ENCODE data around the gene NPBWR2. TPM values are rescaled to one million over a fixed set of nuclear protein-coding genes. Genes with fewer than 3 reads are reported as not detected.

The NPBWR2 gene
- total RNA-seq, 1 experiment from 2014 or later = not detected

GRCh38 chr20:64099086-64099786 is 8.1 kb downstream of the NPBWR2 start:
- Histone ChIP-seq H3K27me3 (ENCODE audit: control insufficient read depth, insufficient read depth, low read length) (no peaks in the 10 kb centered on the region), H3K4me3 (ENCODE audit: low read depth in 2 of 2, low read length in 2 of 2) (no peak overlapping the region), H3K4me1 (ENCODE audit: control insufficient read depth, insufficient read depth, low read length) (no peaks in the 10 kb centered on the region), H3K27ac (ENCODE audit: low read length) (no peak overlapping the region), H3K36me3 (ENCODE audit: control insufficient read depth, insufficient read depth, low read length) (no peaks in the 10 kb centered on the region), H3K9me3 (ENCODE audit: control insufficient read depth, insufficient read depth, low read depth, low read length) (no peaks in the 10 kb centered on the region)
- in situ Hi-C loops (cut with HindIII; ENCODE audit: low pct_unique_long_range_greater_than_20kb, low sequenced_read_pairs) (no loop called here), intact Hi-C loops (cut with micrococcal nuclease; ENCODE audit: unreplicated experiment) (no loop called here)
- ATAC-seq (no peak), DNase-seq (ENCODE audit: low read depth, low spot score) (no peak)
- no TSS peak for BruUV-seq (replicated peaks)
- CTCF ChIA-PET = no interaction called here
- POLR2A ChIA-PET = no interaction called here
- TF ChIP-seq, protein P1, sequence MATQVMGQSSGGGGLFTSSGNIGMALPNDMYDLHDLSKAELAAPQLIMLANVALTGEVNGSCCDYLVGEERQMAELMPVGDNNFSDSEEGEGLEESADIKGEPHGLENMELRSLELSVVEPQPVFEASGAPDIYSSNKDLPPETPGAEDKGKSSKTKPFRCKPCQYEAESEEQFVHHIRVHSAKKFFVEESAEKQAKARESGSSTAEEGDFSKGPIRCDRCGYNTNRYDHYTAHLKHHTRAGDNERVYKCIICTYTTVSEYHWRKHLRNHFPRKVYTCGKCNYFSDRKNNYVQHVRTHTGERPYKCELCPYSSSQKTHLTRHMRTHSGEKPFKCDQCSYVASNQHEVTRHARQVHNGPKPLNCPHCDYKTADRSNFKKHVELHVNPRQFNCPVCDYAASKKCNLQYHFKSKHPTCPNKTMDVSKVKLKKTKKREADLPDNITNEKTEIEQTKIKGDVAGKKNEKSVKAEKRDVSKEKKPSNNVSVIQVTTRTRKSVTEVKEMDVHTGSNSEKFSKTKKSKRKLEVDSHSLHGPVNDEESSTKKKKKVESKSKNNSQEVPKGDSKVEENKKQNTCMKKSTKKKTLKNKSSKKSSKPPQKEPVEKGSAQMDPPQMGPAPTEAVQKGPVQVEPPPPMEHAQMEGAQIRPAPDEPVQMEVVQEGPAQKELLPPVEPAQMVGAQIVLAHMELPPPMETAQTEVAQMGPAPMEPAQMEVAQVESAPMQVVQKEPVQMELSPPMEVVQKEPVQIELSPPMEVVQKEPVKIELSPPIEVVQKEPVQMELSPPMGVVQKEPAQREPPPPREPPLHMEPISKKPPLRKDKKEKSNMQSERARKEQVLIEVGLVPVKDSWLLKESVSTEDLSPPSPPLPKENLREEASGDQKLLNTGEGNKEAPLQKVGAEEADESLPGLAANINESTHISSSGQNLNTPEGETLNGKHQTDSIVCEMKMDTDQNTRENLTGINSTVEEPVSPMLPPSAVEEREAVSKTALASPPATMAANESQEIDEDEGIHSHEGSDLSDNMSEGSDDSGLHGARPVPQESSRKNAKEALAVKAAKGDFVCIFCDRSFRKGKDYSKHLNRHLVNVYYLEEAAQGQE (IDR thresholded peaks at IDR 0.05; ENCODE audit: insufficient read depth in 1 of 2, low read depth in 2 of 2, low read length in 1 of 2) = no peak
- TF ChIP-seq TCF7L2 (IDR thresholded peaks at IDR 0.05; ENCODE audit: low read depth, low read length) (no peak), SIN3A (IDR thresholded peaks at IDR 0.05; ENCODE audit: borderline replicate concordance, insufficient read depth, low read depth, low read length) (no peak), POLR2AphosphoS5 (IDR thresholded peaks at IDR 0.05; ENCODE audit: low read depth, low read length) (no peak)
- TF ChIP-seq, protein P2, sequence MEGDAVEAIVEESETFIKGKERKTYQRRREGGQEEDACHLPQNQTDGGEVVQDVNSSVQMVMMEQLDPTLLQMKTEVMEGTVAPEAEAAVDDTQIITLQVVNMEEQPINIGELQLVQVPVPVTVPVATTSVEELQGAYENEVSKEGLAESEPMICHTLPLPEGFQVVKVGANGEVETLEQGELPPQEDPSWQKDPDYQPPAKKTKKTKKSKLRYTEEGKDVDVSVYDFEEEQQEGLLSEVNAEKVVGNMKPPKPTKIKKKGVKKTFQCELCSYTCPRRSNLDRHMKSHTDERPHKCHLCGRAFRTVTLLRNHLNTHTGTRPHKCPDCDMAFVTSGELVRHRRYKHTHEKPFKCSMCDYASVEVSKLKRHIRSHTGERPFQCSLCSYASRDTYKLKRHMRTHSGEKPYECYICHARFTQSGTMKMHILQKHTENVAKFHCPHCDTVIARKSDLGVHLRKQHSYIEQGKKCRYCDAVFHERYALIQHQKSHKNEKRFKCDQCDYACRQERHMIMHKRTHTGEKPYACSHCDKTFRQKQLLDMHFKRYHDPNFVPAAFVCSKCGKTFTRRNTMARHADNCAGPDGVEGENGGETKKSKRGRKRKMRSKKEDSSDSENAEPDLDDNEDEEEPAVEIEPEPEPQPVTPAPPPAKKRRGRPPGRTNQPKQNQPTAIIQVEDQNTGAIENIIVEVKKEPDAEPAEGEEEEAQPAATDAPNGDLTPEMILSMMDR (IDR thresholded peaks at IDR 0.05) = no peak

GRCh38 chr20:64098471-64099013 is 8.8 kb downstream of the NPBWR2 start:
- CTCF ChIA-PET = no interaction called here

More at GRCh38 chr20:64098471-64099013, 8.8 kb downstream of the NPBWR2 start:
- H3K27ac ChIP-seq (ENCODE audit: low read length) = no peak overlapping the region
- in situ Hi-C loops (cut with HindIII; ENCODE audit: low pct_unique_long_range_greater_than_20kb, low sequenced_read_pairs) = no loop called here
- no peaks in the 10 kb centered on the region for H3K9me3 ChIP-seq (ENCODE audit: control insufficient read depth, insufficient read depth, low read depth, low read length)
- H3K27me3 ChIP-seq (ENCODE audit: control insufficient read depth, insufficient read depth, low read length) = no peaks in the 10 kb centered on the region
- ATAC-seq (no peak), DNase-seq (ENCODE audit: low read depth, low spot score) (no peak)
- no peaks in the 10 kb centered on the region for H3K36me3 ChIP-seq (ENCODE audit: control insufficient read depth, insufficient read depth, low read length)
- no TSS peak for BruUV-seq (replicated peaks)
- H3K4me3 ChIP-seq (ENCODE audit: low read depth in 2 of 2, low read length in 2 of 2) = no peak overlapping the region
- no peak for TF ChIP-seq SIN3A (IDR thresholded peaks at IDR 0.05; ENCODE audit: borderline replicate concordance, insufficient read depth, low read depth, low read length)
- TF ChIP-seq TCF7L2 (IDR thresholded peaks at IDR 0.05; ENCODE audit: low read depth, low read length) = no peak
- TF ChIP-seq POLR2AphosphoS5 (IDR thresholded peaks at IDR 0.05; ENCODE audit: low read depth, low read length) = no peak
- TF ChIP-seq, protein P1 (IDR thresholded peaks at IDR 0.05; ENCODE audit: insufficient read depth in 1 of 2, low read depth in 2 of 2, low read length in 1 of 2) = no peak
- TF ChIP-seq, protein P2 (IDR thresholded peaks at IDR 0.05) = no peak
- POLR2A ChIA-PET = no interaction called here
- H3K4me1 ChIP-seq (ENCODE audit: control insufficient read depth, insufficient read depth, low read length) = no peaks in the 10 kb centered on the region
- intact Hi-C loops (cut with micrococcal nuclease; ENCODE audit: unreplicated experiment) = no loop called here
